SK-N-SH (cell line): ENCODE results near the gene NTM. TPM values are rescaled to one million over a fixed set of nuclear protein-coding genes. Genes with fewer than 3 reads are reported as not detected.

Source experiments
- CTCF ChIA-PET: fragments of 300-600, 350-600 bp; formaldehyde crosslinking; extraction: SDS; loops from one replicate; lab custom pipeline; 2021; lab: Yijun Ruan, JAX
- POLR2A ChIA-PET: fragments of 350-600 bp; sonication (Branson Sonifier 250); formaldehyde crosslinking; extraction: SDS; loops from one replicate; lab custom pipeline; 2020; ENCODE audit warnings: antibody characterized with exemption, inconsistent platforms; lab: Yijun Ruan, JAX
- DNase-seq: peaks from one replicate; pipeline ENCODE4 v3.0.0; 2012
- H2AFZ ChIP-seq: fragments of 200-600 bp; sonication (generic); 2 replicates; pipeline ENCODE4 v1.8.1; 2016; ENCODE audit warnings: antibody characterized with exemption, mild to moderate bottlenecking, low read depth
- H3F3A ChIP-seq: fragments of 200-600 bp; sonication (generic); replicated peaks from 2 replicates; pipeline ENCODE3; 2016; ENCODE audit warnings: antibody characterized with exemption, mild to moderate bottlenecking; ENCODE audit not compliant: insufficient read depth
- H3K27ac ChIP-seq, 2 experiments: fragments of 200-500 bp in 1 of 2; fragments of 200-600 bp in 1 of 2; sonication (Bioruptor generic) in 1 of 2; sonication (generic), shearing (Covaris generic) in 1 of 2; 2 replicates each; pipeline versions ENCODE4 v1.5.1 to v1.6.1; 2014 to 2016; ENCODE audit warnings: low read depth in 2 of 2, inconsistent platforms in 1 of 2, low read length in 1 of 2, mild to moderate bottlenecking in 1 of 2, mixed read lengths in 1 of 2
- H3K27me3 ChIP-seq: fragments of 200-600 bp; sonication (generic), shearing (Covaris generic); 2 replicates; pipeline ENCODE4 v1.6.1; 2016; ENCODE audit warnings: mixed run types; ENCODE audit not compliant: insufficient read depth
- H3K36me3 ChIP-seq, 2 experiments: fragments of 200-500 bp in 1 of 2; fragments of 200-600 bp in 1 of 2; sonication (Bioruptor generic) in 1 of 2; sonication (generic) in 1 of 2; replicated peaks in 1 of 2; 2 replicates each; pipeline versions ENCODE3 to v1.5.1; 2014 to 2016; ENCODE audit warnings: low read length in 1 of 2, mild to moderate bottlenecking in 1 of 2; ENCODE audit not compliant: insufficient read depth in 2 of 2, control insufficient read depth in 1 of 2
- H3K4me1 ChIP-seq, 2 experiments: fragments of 200-500 bp in 1 of 2; fragments of 200-600 bp in 1 of 2; sonication (Bioruptor generic) in 1 of 2; sonication (generic), shearing (Covaris generic) in 1 of 2; 2 replicates each; pipeline versions ENCODE4 v1.5.1 to v1.6.1; 2014 to 2016; ENCODE audit warnings: low read depth in 1 of 2, low read length in 1 of 2, mixed run types in 1 of 2; ENCODE audit not compliant: insufficient read depth in 2 of 2, control insufficient read depth in 1 of 2
- H3K4me2 ChIP-seq: fragments of 200-600 bp; sonication (generic), shearing (Covaris generic); 2 replicates; pipeline ENCODE4 v1.6.1; 2017; ENCODE audit warnings: mixed run types
- H3K4me3 ChIP-seq, 2 experiments: fragments of 200-500 bp in 1 of 2; fragments of 200-600 bp in 1 of 2; sonication (Bioruptor generic) in 1 of 2; sonication (generic), shearing (Covaris generic) in 1 of 2; 2 replicates each; pipeline versions ENCODE4 v1.5.1 to v1.8.1; 2014 to 2016; ENCODE audit warnings: low read depth in 2 of 2, inconsistent platforms in 1 of 2, low read length in 1 of 2, mild to moderate bottlenecking in 1 of 2, mixed read lengths in 1 of 2, moderate library complexity in 1 of 2
- H3K79me2 ChIP-seq: fragments of 200-600 bp; sonication (generic); 2 replicates; pipeline ENCODE4 v1.8.1; 2017; ENCODE audit warnings: mild to moderate bottlenecking; ENCODE audit not compliant: insufficient read depth
- H3K9ac ChIP-seq: fragments of 200-600 bp; sonication (generic); 2 replicates; pipeline ENCODE4 v1.6.1; 2017; ENCODE audit warnings: mixed run types
- H3K9me2 ChIP-seq: fragments of 200-600 bp; sonication (generic); 2 replicates; pipeline ENCODE4 v1.6.1; 2017; ENCODE audit warnings: mixed run types
- H3K9me3 ChIP-seq: fragments of 200-600 bp; sonication (generic); 2 replicates; pipeline ENCODE4 v1.6.1; 2017; ENCODE audit warnings: mixed run types, mild to moderate bottlenecking, moderate library complexity
- H4K20me1 ChIP-seq: fragments of 200-600 bp; sonication (generic); 2 replicates; pipeline ENCODE4 v1.6.1; 2017; ENCODE audit warnings: mild to moderate bottlenecking, mixed run types; ENCODE audit not compliant: insufficient read depth
- EP300 ChIP-seq, 2 experiments: IDR thresholded peaks; 2 replicates each; pipeline versions ENCODE4 v1.4.0 to v1.6.1; 2012; ENCODE audit warnings: borderline replicate concordance in 1 of 2, low read depth in 1 of 2, low read length in 1 of 2
- EZH2phosphoT487 ChIP-seq: fragments of 200-600 bp; sonication (generic); IDR thresholded peaks from 2 replicates; pipeline ENCODE4 v1.6.1; 2017; ENCODE audit warnings: low read depth, mixed run types, mild to moderate bottlenecking, antibody characterized with exemption, moderate library complexity, borderline replicate concordance
- FOXJ3 ChIP-seq: sonication (generic); formaldehyde crosslinking; IDR thresholded peaks from 2 replicates; pipeline ENCODE4 v1.5.1; 2020; ENCODE audit warnings: mild to moderate bottlenecking, missing genetic modification reagents
- GABPA ChIP-seq: IDR thresholded peaks from 2 replicates; pipeline ENCODE4 v1.4.0; 2012; ENCODE audit warnings: low read depth, mild to moderate bottlenecking
- GATA2 ChIP-seq: sonication (generic); formaldehyde crosslinking; IDR thresholded peaks from 2 replicates; pipeline ENCODE4 v1.5.0; 2020; ENCODE audit warnings: mild to moderate bottlenecking, missing genetic modification reagents
- JUND ChIP-seq: IDR thresholded peaks from 2 replicates; pipeline ENCODE4 v1.4.0; 2012
- MXI1 ChIP-seq: IDR thresholded peaks from 2 replicates; pipeline ENCODE4 v1.6.1; 2012; ENCODE audit warnings: mild to moderate bottlenecking, low read depth, low read length, improper control_type of control experiment
- RAD21 ChIP-seq: IDR thresholded peaks from 2 replicates; pipeline ENCODE4 v1.6.1; 2012; ENCODE audit warnings: mild to moderate bottlenecking, low read length
- RFX5 ChIP-seq: IDR thresholded peaks from 2 replicates; pipeline ENCODE4 v1.6.1; 2012; ENCODE audit warnings: mild to moderate bottlenecking, improper control_type of control experiment, low read length
- RXRA ChIP-seq: IDR thresholded peaks from 2 replicates; pipeline ENCODE4 v1.4.0; 2012; ENCODE audit warnings: low read depth, mild to moderate bottlenecking, borderline replicate concordance
- SMC3 ChIP-seq: IDR thresholded peaks from 2 replicates; pipeline ENCODE4 v1.6.1; 2012; ENCODE audit warnings: low read depth, low read length, improper control_type of control experiment
- YY1 ChIP-seq: IDR thresholded peaks from 2 replicates; pipeline ENCODE4 v1.4.0; 2012; ENCODE audit warnings: low read depth, mild to moderate bottlenecking
- WGBS: methylation state at CpG from one replicate; pipeline ENCODE4 v1.1.6; 2017; ENCODE audit warnings: low lambda C conversion rate; 5-methylcytosine and 5-hydroxymethylcytosine counted together
- polyA plus RNA-seq, 3 experiments: library from polyadenylated mRNA; depleted of rRNA; stranded (reverse); fragments of >200 nt; gene quantifications; 2 replicates each; pipeline ENCODE4 v1.2.3, GENCODE V29; 2012
- TF ChIP-seq, protein P1 (sequence below): fragments of 150-350 bp; IDR thresholded peaks from 2 replicates; pipeline ENCODE4 v1.6.1; 2017; ENCODE audit warnings: antibody characterized with exemption, low read length, low read depth, borderline replicate concordance
- TF ChIP-seq, protein P2 (sequence below): IDR thresholded peaks from 2 replicates; pipeline ENCODE4 v1.6.1; 2012; ENCODE audit warnings: mild to moderate bottlenecking, low read depth, low read length, moderate library complexity
- TF ChIP-seq, protein P3 (sequence below): IDR thresholded peaks from 2 replicates; pipeline ENCODE4; 2012
- TF ChIP-seq, protein P4 (sequence below): fragments of 150-350 bp; IDR thresholded peaks from 2 replicates; pipeline ENCODE4 v1.6.1; 2016; ENCODE audit warnings: mild to moderate bottlenecking, low read depth, low read length
- TF ChIP-seq, protein P5 (sequence below): IDR thresholded peaks from 2 replicates; pipeline ENCODE4 v1.4.0; 2012; ENCODE audit warnings: low read depth, borderline replicate concordance
- TF ChIP-seq, protein P6 (sequence below): IDR thresholded peaks from 2 replicates; pipeline ENCODE4 v1.4.0; 2012; ENCODE audit warnings: low read depth

NTM gene
- polyA plus RNA-seq, 1 of the 3 experiments (the other 2 are of a cell fraction), result 20.0 TPM

DNA sequence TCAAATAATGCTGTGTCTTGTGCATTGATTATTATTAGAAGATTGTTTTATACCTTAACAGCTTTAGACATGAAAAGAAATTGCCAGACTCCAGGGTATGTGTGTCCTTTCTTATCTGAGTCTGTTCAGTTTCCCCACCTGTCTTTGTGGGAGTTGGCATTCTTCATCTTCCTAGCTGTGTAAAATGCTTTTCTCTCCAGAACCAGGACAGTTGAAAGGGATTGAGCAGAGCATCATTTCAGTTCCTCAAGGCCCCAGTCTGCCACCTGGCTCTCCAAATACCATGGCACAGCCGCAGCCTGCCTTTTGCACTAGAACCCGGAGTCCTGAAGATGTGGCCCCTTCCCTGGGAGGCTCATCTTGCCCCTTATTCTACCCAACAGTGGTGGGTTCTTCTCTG lies 851.9 kb downstream of the NTM start:
- no peak overlapping the region for H3K27ac ChIP-seq
- H3F3A ChIP-seq, result no peaks in the 10 kb centered on the region
- no peaks in the 10 kb centered on the region for H3K27me3 ChIP-seq
- TF ChIP-seq, protein P1, sequence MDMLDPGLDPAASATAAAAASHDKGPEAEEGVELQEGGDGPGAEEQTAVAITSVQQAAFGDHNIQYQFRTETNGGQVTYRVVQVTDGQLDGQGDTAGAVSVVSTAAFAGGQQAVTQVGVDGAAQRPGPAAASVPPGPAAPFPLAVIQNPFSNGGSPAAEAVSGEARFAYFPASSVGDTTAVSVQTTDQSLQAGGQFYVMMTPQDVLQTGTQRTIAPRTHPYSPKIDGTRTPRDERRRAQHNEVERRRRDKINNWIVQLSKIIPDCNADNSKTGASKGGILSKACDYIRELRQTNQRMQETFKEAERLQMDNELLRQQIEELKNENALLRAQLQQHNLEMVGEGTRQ, result no peak
- no peak for TF ChIP-seq GABPA
- no peaks in the 10 kb centered on the region for H3K9me3 ChIP-seq
- H3K36me3 ChIP-seq, result no peaks in the 10 kb centered on the region
- no peak overlapping the region for H3K4me3 ChIP-seq
- H4K20me1 ChIP-seq, result no peaks in the 10 kb centered on the region; the same call in 1 of the 2 replicates
- WGBS, result 68% methylated on average over 2 of the region's 2 CpGs
- DNase-seq, result no peak
- no peak overlapping the region for H2AFZ ChIP-seq
- POLR2A ChIA-PET, result no interaction called here
- no peaks in the 10 kb centered on the region for H3K9me2 ChIP-seq
- H3K4me2 ChIP-seq, result no peak overlapping the region
- CTCF ChIA-PET, result no interaction called here
- H3K79me2 ChIP-seq, result no peaks in the 10 kb centered on the region
- H3K9ac ChIP-seq, result no peak overlapping the region
- no peaks in the 10 kb centered on the region; a peak in 1 of 4 replicates for H3K4me1 ChIP-seq

DNA sequence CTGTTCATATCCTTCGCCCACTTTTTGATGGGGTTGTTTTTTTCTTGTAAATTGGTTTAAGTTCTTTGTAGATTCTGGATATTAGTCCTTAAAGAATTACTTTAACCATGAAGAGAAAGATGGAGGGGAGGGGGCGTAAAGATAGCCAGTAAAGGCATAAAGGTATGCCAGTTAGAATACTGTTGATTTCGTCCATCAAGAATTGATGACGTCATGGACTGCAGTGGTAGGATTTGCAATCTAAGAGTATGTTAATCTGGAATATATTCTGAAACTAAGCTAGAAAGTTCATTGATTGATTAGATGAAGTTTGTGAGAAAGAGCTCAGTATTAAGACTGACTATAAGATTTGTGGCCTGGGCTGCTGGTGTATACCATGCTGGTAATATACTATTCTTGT lies 856.1 kb downstream of the NTM start:
- no peaks in the 10 kb centered on the region for H3K27me3 ChIP-seq
- CTCF ChIA-PET, result no interaction called here
- no peak overlapping the region for H2AFZ ChIP-seq
- no peaks in the 10 kb centered on the region for H3K36me3 ChIP-seq
- no peak overlapping the region for H3K4me3 ChIP-seq
- no peak overlapping the region for H3K9ac ChIP-seq
- H3K9me3 ChIP-seq, result no peaks in the 10 kb centered on the region
- WGBS, result 67% methylated on average over 4 of the region's 4 CpGs
- no peaks in the 10 kb centered on the region for H3K79me2 ChIP-seq
- no peak overlapping the region for H3K4me2 ChIP-seq
- no peaks in the 10 kb centered on the region for H3K9me2 ChIP-seq
- POLR2A ChIA-PET, result no interaction called here
- no peaks in the 10 kb centered on the region for H4K20me1 ChIP-seq
- no peak overlapping the region for H3K27ac ChIP-seq
- no peaks in the 10 kb centered on the region for H3F3A ChIP-seq
- DNase-seq, result no peak
- H3K4me1 ChIP-seq, result no peaks in the 10 kb centered on the region
- no peak for TF ChIP-seq RXRA
- TF ChIP-seq RAD21, result no peak
- TF ChIP-seq, protein P2, sequence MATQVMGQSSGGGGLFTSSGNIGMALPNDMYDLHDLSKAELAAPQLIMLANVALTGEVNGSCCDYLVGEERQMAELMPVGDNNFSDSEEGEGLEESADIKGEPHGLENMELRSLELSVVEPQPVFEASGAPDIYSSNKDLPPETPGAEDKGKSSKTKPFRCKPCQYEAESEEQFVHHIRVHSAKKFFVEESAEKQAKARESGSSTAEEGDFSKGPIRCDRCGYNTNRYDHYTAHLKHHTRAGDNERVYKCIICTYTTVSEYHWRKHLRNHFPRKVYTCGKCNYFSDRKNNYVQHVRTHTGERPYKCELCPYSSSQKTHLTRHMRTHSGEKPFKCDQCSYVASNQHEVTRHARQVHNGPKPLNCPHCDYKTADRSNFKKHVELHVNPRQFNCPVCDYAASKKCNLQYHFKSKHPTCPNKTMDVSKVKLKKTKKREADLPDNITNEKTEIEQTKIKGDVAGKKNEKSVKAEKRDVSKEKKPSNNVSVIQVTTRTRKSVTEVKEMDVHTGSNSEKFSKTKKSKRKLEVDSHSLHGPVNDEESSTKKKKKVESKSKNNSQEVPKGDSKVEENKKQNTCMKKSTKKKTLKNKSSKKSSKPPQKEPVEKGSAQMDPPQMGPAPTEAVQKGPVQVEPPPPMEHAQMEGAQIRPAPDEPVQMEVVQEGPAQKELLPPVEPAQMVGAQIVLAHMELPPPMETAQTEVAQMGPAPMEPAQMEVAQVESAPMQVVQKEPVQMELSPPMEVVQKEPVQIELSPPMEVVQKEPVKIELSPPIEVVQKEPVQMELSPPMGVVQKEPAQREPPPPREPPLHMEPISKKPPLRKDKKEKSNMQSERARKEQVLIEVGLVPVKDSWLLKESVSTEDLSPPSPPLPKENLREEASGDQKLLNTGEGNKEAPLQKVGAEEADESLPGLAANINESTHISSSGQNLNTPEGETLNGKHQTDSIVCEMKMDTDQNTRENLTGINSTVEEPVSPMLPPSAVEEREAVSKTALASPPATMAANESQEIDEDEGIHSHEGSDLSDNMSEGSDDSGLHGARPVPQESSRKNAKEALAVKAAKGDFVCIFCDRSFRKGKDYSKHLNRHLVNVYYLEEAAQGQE, result no peak
- no peak for TF ChIP-seq SMC3
- TF ChIP-seq MXI1, result no peak
- no peak for TF ChIP-seq EZH2phosphoT487
- TF ChIP-seq YY1, result no peak
- TF ChIP-seq, protein P3, sequence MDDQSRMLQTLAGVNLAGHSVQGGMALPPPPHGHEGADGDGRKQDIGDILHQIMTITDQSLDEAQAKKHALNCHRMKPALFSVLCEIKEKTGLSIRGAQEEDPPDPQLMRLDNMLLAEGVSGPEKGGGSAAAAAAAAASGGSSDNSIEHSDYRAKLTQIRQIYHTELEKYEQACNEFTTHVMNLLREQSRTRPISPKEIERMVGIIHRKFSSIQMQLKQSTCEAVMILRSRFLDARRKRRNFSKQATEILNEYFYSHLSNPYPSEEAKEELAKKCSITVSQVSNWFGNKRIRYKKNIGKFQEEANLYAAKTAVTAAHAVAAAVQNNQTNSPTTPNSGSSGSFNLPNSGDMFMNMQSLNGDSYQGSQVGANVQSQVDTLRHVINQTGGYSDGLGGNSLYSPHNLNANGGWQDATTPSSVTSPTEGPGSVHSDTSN, result no peak
- TF ChIP-seq GATA2, result no peak
- no peak for TF ChIP-seq RFX5
- TF ChIP-seq JUND, result no peak
- TF ChIP-seq GABPA, result no peak
- TF ChIP-seq, protein P4, sequence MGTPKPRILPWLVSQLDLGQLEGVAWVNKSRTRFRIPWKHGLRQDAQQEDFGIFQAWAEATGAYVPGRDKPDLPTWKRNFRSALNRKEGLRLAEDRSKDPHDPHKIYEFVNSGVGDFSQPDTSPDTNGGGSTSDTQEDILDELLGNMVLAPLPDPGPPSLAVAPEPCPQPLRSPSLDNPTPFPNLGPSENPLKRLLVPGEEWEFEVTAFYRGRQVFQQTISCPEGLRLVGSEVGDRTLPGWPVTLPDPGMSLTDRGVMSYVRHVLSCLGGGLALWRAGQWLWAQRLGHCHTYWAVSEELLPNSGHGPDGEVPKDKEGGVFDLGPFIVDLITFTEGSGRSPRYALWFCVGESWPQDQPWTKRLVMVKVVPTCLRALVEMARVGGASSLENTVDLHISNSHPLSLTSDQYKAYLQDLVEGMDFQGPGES, result no peak
- TF ChIP-seq, protein P5, sequence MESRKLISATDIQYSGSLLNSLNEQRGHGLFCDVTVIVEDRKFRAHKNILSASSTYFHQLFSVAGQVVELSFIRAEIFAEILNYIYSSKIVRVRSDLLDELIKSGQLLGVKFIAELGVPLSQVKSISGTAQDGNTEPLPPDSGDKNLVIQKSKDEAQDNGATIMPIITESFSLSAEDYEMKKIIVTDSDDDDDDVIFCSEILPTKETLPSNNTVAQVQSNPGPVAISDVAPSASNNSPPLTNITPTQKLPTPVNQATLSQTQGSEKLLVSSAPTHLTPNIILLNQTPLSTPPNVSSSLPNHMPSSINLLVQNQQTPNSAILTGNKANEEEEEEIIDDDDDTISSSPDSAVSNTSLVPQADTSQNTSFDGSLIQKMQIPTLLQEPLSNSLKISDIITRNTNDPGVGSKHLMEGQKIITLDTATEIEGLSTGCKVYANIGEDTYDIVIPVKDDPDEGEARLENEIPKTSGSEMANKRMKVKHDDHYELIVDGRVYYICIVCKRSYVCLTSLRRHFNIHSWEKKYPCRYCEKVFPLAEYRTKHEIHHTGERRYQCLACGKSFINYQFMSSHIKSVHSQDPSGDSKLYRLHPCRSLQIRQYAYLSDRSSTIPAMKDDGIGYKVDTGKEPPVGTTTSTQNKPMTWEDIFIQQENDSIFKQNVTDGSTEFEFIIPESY, result no peak
- TF ChIP-seq EP300 (IDR thresholded peaks at IDR 0.05; ENCODE audit: borderline replicate concordance in 1 of 2, low read depth in 1 of 2, low read length in 1 of 2), result no peak
- no peak for TF ChIP-seq FOXJ3
- TF ChIP-seq, protein P6, sequence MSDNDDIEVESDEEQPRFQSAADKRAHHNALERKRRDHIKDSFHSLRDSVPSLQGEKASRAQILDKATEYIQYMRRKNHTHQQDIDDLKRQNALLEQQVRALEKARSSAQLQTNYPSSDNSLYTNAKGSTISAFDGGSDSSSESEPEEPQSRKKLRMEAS, result no peak
